IPS-18a (cell line): ENCODE results near the gene PTBP1.
"Not testable (repeated sequence)": the region's sequence is repeated elsewhere in the genome, so short reads cannot be mapped to it uniquely, and the experiment has no call there.

Experiments
- H3K27ac ChIP-seq: one replicate; pipeline ENCODE4 v1.5.1; 2013; ENCODE audit warnings: low read length
- H3K27me3 ChIP-seq: one replicate; pipeline ENCODE4 v1.6.1; 2013; ENCODE audit warnings: mild to moderate bottlenecking, low read length; ENCODE audit not compliant: control insufficient read depth, insufficient read depth
- H3K36me3 ChIP-seq: one replicate; pipeline ENCODE4 v1.6.1; 2013; ENCODE audit warnings: low read depth, low read length; ENCODE audit not compliant: control insufficient read depth
- H3K4me1 ChIP-seq: one replicate; pipeline ENCODE4 v1.6.1; 2013; ENCODE audit warnings: low read depth, low read length; ENCODE audit not compliant: control insufficient read depth
- H3K4me3 ChIP-seq: one replicate; pipeline ENCODE4 v1.5.1; 2013; ENCODE audit warnings: low read length
- H3K9ac ChIP-seq: one replicate; pipeline ENCODE4 v1.6.1; 2013; ENCODE audit warnings: mild to moderate bottlenecking, low read length, moderate library complexity
- H3K9me3 ChIP-seq: one replicate; pipeline ENCODE4 v1.6.1; 2013; ENCODE audit warnings: low read depth, low read length; ENCODE audit not compliant: control insufficient read depth

The PTBP1 gene

DNA sequence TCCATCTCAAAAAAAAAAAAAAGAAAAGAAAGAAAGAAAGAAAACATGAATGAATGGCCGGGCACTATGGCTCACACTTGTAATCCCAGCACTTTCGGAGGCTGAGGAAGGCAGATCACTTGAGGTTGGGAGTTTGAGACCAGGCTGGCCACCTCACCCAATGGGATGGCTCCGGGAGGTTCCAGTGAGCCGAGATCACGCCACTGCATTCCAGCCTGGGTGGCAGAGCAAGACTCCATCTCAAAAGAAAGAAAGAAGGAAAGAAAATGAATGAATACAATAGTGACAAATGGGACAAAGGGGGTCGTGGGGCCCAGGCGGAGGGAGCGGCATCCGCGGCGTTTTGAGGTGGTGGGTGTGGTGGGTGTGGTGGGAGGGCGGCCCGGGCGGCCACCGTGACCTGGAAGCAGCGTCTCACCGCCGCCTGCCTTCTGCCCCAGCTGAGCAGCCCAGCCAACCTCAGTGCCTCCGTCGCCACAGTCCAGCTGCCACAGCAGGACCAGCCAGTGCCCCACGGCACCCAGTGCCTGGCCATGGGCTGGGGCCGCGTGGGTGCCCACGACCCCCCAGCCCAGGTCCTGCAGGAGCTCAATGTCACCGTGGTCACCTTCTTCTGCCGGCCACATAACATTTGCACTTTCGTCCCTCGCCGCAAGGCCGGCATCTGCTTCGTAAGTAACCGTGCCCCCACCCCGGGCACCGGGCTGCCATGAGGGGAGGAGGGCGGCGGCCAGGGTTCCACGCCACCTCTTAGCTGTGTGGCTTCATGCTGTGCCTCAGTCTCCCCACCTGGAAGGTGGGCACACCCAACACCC, 48.7 kb downstream of the PTBP1 start:
- Histone ChIP-seq H3K9me3 (no peaks in the 10 kb centered on the region), H3K27me3 (peaks cover 21% of the 10 kb centered on the region), H3K4me1 (no peaks in the 10 kb centered on the region), H3K4me3 (no peak overlapping the region), H3K27ac (no peak overlapping the region), H3K36me3 (no peaks in the 10 kb centered on the region), H3K9ac (no peak overlapping the region)

DNA sequence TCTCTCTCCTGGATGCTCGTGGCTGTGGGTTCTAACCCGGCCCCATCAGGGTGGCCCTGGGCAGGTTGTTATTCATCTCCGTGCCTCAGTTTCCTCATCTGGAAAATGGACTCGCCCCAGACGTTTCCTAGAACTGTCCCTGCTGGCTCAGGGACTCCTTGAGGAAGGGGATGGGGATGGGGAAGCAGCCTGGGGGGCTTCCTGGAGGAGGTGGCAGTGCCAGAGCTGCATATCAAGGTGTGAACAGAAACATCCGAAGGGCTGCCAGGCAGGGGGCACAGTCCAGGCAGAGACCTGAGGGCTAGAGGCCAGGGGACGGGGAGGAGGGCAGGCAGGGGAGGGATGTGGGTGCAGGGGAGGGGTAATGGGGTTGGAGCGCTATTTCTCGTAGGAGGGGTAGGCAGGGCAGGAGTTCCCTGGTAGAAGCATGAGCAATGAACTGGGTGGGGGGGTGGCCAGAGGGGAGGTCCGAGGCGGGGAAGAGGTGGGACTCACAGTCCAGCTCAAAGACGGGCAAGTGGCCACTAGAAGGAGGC, 51.2 kb downstream of the PTBP1 start:
- Histone ChIP-seq H3K4me3 (no peak overlapping the region), H3K4me1 (no peaks in the 10 kb centered on the region), H3K9ac (no peak overlapping the region), H3K9me3 (no peaks in the 10 kb centered on the region), H3K27me3 (peaks cover 11% of the 10 kb centered on the region), H3K27ac (no peak overlapping the region), H3K36me3 (no peaks in the 10 kb centered on the region)

DNA sequence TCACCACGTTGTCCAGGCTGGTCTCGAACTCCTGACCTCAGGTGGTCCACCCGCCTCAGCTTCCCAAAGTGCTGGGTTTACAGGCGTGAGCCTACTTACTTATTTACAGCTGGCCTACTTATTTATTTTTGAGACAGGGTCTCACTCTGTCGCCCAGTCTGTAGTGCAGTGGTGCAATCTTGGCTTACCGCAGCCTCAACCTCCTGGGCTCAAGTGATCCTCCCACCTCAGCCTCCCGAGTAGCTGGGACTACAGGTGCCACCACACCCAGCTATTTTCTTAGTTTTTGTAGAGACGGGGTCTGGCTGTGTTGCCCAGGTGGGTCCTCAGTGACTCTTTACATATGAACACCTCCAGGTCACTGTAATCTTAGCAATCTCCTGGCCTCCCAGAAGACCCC, 51.9 kb downstream of the PTBP1 start:
- not testable (repeated sequence) for H3K36me3 ChIP-seq, H3K27me3 ChIP-seq, H3K27ac ChIP-seq, H3K4me1 ChIP-seq, H3K4me3 ChIP-seq, H3K9ac ChIP-seq, H3K9me3 ChIP-seq

GRCh38 chr19:850221-850978, 53.1 kb downstream of the PTBP1 start:
- H3K4me3 ChIP-seq = no peak overlapping the region
- no peak overlapping the region for H3K9ac ChIP-seq

GRCh38 chr19:850979-851335, 53.7 kb downstream of the PTBP1 start:
- no peaks in the 10 kb centered on the region for H3K9me3 ChIP-seq
- H3K9ac ChIP-seq = no peak overlapping the region
- no peaks in the 10 kb centered on the region for H3K36me3 ChIP-seq
- no peak overlapping the region for H3K27ac ChIP-seq
- no peaks in the 10 kb centered on the region for H3K4me1 ChIP-seq
- H3K27me3 ChIP-seq = no peaks in the 10 kb centered on the region
- no peak overlapping the region for H3K4me3 ChIP-seq

More at GRCh38 chr19:850221-850978, 53.1 kb downstream of the PTBP1 start:
- H3K36me3 ChIP-seq = no peaks in the 10 kb centered on the region
- H3K9me3 ChIP-seq = no peaks in the 10 kb centered on the region
- no peak overlapping the region for H3K27ac ChIP-seq
- H3K27me3 ChIP-seq = no peaks in the 10 kb centered on the region
- H3K4me1 ChIP-seq = no peaks in the 10 kb centered on the region

- no peak within 1 kb of the TSS for H3K27ac ChIP-seq
- no peak within 1 kb of the TSS for H3K4me3 ChIP-seq
- H3K27me3 ChIP-seq = no peaks in the 10 kb centered on the region
Observed at GRCh38 chr19:852136-853013, 55.1 kb downstream of the PTBP1 start, which contains the start of gene ELANE. Gene ELANE (plus strand): TSS chr19:852303. CDS start chr19:852329, 26 bp downstream.

DNA sequence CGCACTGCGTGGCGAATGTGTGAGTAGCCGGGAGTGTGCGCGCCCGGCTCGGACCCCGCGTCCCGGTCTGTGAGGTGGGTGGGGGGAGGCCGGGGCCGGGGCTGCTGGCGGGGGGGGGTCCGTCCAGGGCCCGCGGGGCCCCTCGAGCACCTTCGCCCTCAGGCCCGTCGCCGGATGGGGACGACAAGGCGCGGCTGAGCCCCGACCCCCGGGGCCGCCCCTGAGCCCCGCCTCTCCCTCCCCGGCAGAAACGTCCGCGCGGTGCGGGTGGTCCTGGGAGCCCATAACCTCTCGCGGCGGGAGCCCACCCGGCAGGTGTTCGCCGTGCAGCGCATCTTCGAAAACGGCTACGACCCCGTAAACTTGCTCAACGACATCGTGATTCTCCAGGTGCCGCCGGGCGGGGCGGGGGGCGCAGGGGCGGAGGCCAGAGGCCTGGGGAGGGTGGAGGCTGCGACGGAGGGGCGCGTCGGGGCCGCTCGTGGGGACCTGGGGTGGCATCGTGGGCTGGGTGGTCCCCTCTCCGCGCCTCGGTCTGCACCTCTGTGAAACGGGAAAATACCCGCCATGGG, 55.8 kb downstream of the PTBP1 start:
- Histone ChIP-seq H3K4me3 (no peak overlapping the region), H3K4me1 (no peaks in the 10 kb centered on the region), H3K9me3 (no peaks in the 10 kb centered on the region), H3K36me3 (no peaks in the 10 kb centered on the region), H3K9ac (no peak overlapping the region), H3K27ac (no peak overlapping the region), H3K27me3 (no peaks in the 10 kb centered on the region)

More at GRCh38 chr19:852136-853013, 55.1 kb downstream of the PTBP1 start, which contains the start of gene ELANE:
- Histone ChIP-seq H3K36me3 (no peaks in the 10 kb centered on the region), H3K4me1 (no peaks in the 10 kb centered on the region), H3K9ac (no peak within 1 kb of the TSS), H3K9me3 (no peaks in the 10 kb centered on the region)

- not testable (repeated sequence) for H3K36me3 ChIP-seq, H3K4me1 ChIP-seq, H3K27ac ChIP-seq, H3K27me3 ChIP-seq, H3K9ac ChIP-seq, H3K9me3 ChIP-seq, H3K4me3 ChIP-seq
Observed at GRCh38 chr19:853614-854220, 56.5 kb downstream of the PTBP1 start.

- Histone ChIP-seq H3K4me1 (no peaks in the 10 kb centered on the region), H3K9me3 (no peaks in the 10 kb centered on the region), H3K36me3 (no peaks in the 10 kb centered on the region), H3K27me3 (peaks cover 10% of the 10 kb centered on the region), H3K27ac (no peak overlapping the region), H3K9ac (no peak overlapping the region), H3K4me3 (no peak overlapping the region)
Observed at GRCh38 chr19:854549-854948, 57.3 kb downstream of the PTBP1 start.

- peaks cover 16% of the 10 kb centered on the region for H3K27me3 ChIP-seq
- H3K36me3 ChIP-seq = no peaks in the 10 kb centered on the region
- H3K9ac ChIP-seq = no peak overlapping the region
- no peaks in the 10 kb centered on the region for H3K4me1 ChIP-seq
- no peak overlapping the region for H3K27ac ChIP-seq
- no peak overlapping the region for H3K4me3 ChIP-seq
- no peaks in the 10 kb centered on the region for H3K9me3 ChIP-seq
Observed at GRCh38 chr19:855142-855541, 57.9 kb downstream of the PTBP1 start.
